K562 (cell line): ENCODE measurements around the gene OR10D3. TPM values are rescaled to one million over a fixed set of nuclear protein-coding genes. Genes with fewer than 3 reads are reported as not detected.
A peak's percentile ranks its signal among the peaks of the same experiment; 100 is the strongest.

Source experiments
- EZH2 ChIP-seq: IDR thresholded peaks from 2 replicates; pipeline ENCODE4 v1.6.1; 2012; ENCODE audit warnings: low read depth, mild to moderate bottlenecking, inconsistent platforms, low read length, borderline replicate concordance
- GTF2F1 ChIP-seq: IDR thresholded peaks from 2 replicates; pipeline ENCODE4 v1.6.1; 2011; ENCODE audit warnings: low read depth, low read length, improper control_type of control experiment
- MIER1 ChIP-seq: fragments of 450-650 bp; IDR thresholded peaks from 2 replicates; pipeline ENCODE4 v1.6.1; 2016; ENCODE audit warnings: antibody characterized with exemption, mild to moderate bottlenecking, low read depth
- NFIX ChIP-seq: fragments of 250-450 bp; sonication (Bioruptor Pico); IDR thresholded peaks from 2 replicates; pipeline ENCODE4 v1.4.0; 2020; ENCODE audit warnings: low read depth, mild to moderate bottlenecking, moderate library complexity
- PRPF4 ChIP-seq: fragments of 200-400 bp; formaldehyde crosslinking; IDR thresholded peaks from one replicate; pipeline ENCODE4 v1.6.1; 2017; ENCODE audit warnings: low read length, low read depth, mild to moderate bottlenecking; ENCODE audit not compliant: insufficient read depth, poor library complexity, severe bottlenecking
- RBFOX2 ChIP-seq: fragments of 200-400 bp; formaldehyde crosslinking; IDR thresholded peaks from 2 replicates; pipeline ENCODE4 v1.6.1; 2017; ENCODE audit warnings: low read depth, mild to moderate bottlenecking, low read length, moderate library complexity
- RBM17 ChIP-seq: fragments of 200-400 bp; formaldehyde crosslinking; IDR thresholded peaks from 2 replicates; pipeline ENCODE4 v1.6.1; 2017; ENCODE audit warnings: low read depth, mild to moderate bottlenecking, low read length, borderline replicate concordance
- polyA plus RNA-seq, 8 experiments: library from polyadenylated mRNA; depleted of rRNA in 4 of 8; stranded (reverse) in 5 of 8; unstranded in 3 of 8; fragments of >200 nt; fragmentation: Nextera tagmentation in 2 of 8; fragmentation: Illumina TruSeq in 1 of 8; extraction: Ambion mirVana in 2 of 8; extraction: Trizol in 1 of 8; gene quantifications; 2 replicates each; pipeline versions ENCODE4 v1.2.1 to v1.2.3, GENCODE V29; 2011 to 2014; ENCODE audit warnings: inconsistent platforms in 1 of 8, missing spikeins in 1 of 8
- total RNA-seq, 7 experiments: library from RNA; depleted of rRNA in 6 of 7; stranded (reverse); fragments of >200 nt in 6 of 7; fragmentation: Illumina TruSeq in 2 of 7; extraction: Trizol in 2 of 7; gene quantifications; 2 replicates each; pipeline versions ENCODE4 v1.2.1 to v1.2.3, GENCODE V29; 2011 to 2021; ENCODE audit warnings: low replicate concordance in 1 of 7
- TF ChIP-seq, protein P1 (sequence below): fragments of 250-450 bp; sonication (Bioruptor Pico); IDR thresholded peaks from 2 replicates; pipeline ENCODE4 v1.9.0; 2021; ENCODE audit warnings: mild to moderate bottlenecking, inconsistent platforms
- TF ChIP-seq, protein P2 (sequence below), 3 experiments: IDR thresholded peaks in 2 of 3; conservative IDR thresholded peaks in 1 of 3; 2 replicates each; pipeline ENCODE4 v1.5.1; 2011 to 2012; ENCODE audit warnings: low read length in 3 of 3, mild to moderate bottlenecking in 3 of 3, control low read depth in 2 of 3, improper control_type of control experiment in 1 of 3, inconsistent platforms in 1 of 3, low read depth in 1 of 3, mixed read lengths in 1 of 3, moderate library complexity in 1 of 3; ENCODE audit not compliant: insufficient read depth in 2 of 3
- TF ChIP-seq, protein P3 (sequence below): fragments of 450-650 bp; IDR thresholded peaks from 2 replicates; pipeline ENCODE4 v1.6.1; 2017; ENCODE audit warnings: antibody characterized with exemption
- TF ChIP-seq, protein P4 (sequence below): fragments of 250-450 bp; sonication (Bioruptor Pico); IDR thresholded peaks from 2 replicates; pipeline ENCODE4 v1.8.0; 2022; ENCODE audit warnings: inconsistent platforms, mild to moderate bottlenecking, moderate library complexity, borderline replicate concordance

Gene OR10D3
- total and polyA plus RNA-seq, 9 of the 15 experiments (the other 6 are each of a cell fraction or from before 2014, with no cell fraction given), result 0.07 to 2.9 (median 0.80) TPM; not detected in 1

DNA sequence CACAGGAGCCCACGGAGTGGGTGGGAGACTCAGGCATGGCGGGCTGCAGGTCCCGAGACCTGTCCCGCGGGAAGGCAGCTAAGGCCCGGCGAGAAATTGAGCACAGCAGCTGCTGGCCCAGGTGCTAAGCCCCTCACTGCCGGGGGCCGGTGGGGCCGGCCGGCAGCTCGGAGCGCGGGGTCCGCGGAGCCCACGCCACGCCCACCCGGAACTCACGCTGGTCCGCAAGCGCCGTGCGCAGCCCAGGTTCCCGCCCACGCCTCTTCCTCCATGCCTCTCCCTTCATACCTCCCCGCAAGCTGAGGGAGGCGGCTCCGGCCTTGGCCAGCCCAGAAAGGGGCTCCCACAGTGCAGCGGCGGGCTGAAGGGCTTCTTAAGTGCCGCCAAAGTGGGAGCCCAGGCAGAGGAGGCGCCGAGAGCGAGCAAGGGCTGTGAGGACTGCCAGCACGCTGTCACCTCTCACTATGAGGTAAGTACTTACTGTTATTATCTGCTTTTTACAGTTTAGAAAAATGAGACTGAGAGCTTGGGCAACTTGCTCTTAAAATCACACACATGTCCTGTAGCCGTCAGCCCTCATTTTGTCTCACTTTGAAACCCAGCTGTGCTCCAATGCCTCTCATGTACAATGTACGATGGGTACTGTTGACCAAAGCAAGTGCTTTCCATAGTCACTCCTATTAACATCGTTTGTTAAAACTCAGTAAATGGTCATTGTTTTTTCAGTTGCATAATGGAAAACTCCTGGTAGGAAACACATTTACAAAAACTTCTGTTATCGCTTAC, 12.2 kb upstream of the OR10D3 start (continued):
- TF ChIP-seq, protein P1, sequence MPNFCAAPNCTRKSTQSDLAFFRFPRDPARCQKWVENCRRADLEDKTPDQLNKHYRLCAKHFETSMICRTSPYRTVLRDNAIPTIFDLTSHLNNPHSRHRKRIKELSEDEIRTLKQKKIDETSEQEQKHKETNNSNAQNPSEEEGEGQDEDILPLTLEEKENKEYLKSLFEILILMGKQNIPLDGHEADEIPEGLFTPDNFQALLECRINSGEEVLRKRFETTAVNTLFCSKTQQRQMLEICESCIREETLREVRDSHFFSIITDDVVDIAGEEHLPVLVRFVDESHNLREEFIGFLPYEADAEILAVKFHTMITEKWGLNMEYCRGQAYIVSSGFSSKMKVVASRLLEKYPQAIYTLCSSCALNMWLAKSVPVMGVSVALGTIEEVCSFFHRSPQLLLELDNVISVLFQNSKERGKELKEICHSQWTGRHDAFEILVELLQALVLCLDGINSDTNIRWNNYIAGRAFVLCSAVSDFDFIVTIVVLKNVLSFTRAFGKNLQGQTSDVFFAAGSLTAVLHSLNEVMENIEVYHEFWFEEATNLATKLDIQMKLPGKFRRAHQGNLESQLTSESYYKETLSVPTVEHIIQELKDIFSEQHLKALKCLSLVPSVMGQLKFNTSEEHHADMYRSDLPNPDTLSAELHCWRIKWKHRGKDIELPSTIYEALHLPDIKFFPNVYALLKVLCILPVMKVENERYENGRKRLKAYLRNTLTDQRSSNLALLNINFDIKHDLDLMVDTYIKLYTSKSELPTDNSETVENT (CRISPR knock-in tag), result peak; percentile 45; the same call in 1 of the 2 replicates
- TF ChIP-seq EZH2 (no peak), GTF2F1 (no peak), PRPF4 (no peak), RBM17 (no peak), RBFOX2 (peak; percentile 87), NFIX (no peak), MIER1 (no peak)
- TF ChIP-seq, protein P2, sequence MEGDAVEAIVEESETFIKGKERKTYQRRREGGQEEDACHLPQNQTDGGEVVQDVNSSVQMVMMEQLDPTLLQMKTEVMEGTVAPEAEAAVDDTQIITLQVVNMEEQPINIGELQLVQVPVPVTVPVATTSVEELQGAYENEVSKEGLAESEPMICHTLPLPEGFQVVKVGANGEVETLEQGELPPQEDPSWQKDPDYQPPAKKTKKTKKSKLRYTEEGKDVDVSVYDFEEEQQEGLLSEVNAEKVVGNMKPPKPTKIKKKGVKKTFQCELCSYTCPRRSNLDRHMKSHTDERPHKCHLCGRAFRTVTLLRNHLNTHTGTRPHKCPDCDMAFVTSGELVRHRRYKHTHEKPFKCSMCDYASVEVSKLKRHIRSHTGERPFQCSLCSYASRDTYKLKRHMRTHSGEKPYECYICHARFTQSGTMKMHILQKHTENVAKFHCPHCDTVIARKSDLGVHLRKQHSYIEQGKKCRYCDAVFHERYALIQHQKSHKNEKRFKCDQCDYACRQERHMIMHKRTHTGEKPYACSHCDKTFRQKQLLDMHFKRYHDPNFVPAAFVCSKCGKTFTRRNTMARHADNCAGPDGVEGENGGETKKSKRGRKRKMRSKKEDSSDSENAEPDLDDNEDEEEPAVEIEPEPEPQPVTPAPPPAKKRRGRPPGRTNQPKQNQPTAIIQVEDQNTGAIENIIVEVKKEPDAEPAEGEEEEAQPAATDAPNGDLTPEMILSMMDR (IDR thresholded peaks at IDR 0.05 in 2 of 3, conservative IDR thresholded peaks at IDR 0.05 in 1 of 3; ENCODE audit: insufficient read depth in 2 of 3, low read depth in 1 of 3, low read length in 3 of 3), result no peak
- TF ChIP-seq, protein P3, sequence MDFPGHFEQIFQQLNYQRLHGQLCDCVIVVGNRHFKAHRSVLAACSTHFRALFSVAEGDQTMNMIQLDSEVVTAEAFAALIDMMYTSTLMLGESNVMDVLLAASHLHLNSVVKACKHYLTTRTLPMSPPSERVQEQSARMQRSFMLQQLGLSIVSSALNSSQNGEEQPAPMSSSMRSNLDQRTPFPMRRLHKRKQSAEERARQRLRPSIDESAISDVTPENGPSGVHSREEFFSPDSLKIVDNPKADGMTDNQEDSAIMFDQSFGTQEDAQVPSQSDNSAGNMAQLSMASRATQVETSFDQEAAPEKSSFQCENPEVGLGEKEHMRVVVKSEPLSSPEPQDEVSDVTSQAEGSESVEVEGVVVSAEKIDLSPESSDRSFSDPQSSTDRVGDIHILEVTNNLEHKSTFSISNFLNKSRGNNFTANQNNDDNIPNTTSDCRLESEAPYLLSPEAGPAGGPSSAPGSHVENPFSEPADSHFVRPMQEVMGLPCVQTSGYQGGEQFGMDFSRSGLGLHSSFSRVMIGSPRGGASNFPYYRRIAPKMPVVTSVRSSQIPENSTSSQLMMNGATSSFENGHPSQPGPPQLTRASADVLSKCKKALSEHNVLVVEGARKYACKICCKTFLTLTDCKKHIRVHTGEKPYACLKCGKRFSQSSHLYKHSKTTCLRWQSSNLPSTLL, result no peak
- TF ChIP-seq, protein P4, sequence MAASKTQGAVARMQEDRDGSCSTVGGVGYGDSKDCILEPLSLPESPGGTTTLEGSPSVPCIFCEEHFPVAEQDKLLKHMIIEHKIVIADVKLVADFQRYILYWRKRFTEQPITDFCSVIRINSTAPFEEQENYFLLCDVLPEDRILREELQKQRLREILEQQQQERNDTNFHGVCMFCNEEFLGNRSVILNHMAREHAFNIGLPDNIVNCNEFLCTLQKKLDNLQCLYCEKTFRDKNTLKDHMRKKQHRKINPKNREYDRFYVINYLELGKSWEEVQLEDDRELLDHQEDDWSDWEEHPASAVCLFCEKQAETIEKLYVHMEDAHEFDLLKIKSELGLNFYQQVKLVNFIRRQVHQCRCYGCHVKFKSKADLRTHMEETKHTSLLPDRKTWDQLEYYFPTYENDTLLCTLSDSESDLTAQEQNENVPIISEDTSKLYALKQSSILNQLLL (CRISPR knock-in tag), result no peak
